ENCODE data around the gene MPO. TPM values are rescaled to one million over a fixed set of nuclear protein-coding genes. Genes with fewer than 3 reads are reported as not detected.
A peak's percentile ranks its signal among the peaks of the same experiment; 100 is the strongest.

MPO gene
- polyA plus RNA-seq, 3 donors: 3.2 to 7.0 (median 5.0) TPM

DNA sequence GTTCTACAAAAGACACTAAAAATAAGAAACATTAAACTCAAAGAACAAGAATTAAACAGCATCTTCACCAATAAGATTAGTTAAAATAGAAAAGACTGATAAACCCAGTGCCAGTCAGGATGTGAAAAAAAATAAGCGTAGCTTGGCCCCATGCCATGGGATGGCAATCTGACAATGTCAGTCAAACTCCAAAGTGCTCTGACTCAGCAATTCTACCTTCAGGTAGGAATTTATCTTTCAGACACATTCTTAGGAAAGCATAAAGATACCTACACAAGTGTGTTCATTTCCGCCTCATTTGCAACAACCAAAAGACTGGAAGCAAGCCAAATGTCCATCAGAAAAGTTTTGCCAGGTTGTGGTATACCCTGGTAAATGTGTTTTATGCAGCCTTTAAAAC lies 9.1 kb upstream of the MPO start:
- no peak for DNase-seq (ENCODE audit: extremely low read depth in 1 of 11, low read depth in 9 of 11, low spot score in 4 of 11)

DNA sequence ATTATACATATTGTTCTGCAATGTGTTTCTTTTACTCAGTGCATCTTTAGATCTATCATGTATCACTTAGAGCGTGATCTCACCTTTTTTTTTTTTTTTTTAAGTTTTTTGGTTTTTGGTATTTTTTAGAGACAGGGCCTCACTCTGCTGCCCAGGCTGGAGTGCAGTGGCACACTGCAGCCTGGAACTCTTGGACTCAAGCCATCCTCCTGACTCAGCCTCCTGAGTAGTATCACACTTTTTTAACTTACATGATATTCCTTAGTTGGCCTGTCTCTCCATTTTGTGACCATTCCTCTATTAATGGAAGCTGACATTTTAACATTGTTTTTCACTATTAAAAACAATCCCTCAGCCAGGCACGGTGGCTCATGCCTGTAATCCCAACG lies 4.7 kb upstream of the MPO start:
- no peak for DNase-seq (ENCODE audit: extremely low read depth in 1 of 11, low read depth in 9 of 11, low spot score in 4 of 11)

DNA sequence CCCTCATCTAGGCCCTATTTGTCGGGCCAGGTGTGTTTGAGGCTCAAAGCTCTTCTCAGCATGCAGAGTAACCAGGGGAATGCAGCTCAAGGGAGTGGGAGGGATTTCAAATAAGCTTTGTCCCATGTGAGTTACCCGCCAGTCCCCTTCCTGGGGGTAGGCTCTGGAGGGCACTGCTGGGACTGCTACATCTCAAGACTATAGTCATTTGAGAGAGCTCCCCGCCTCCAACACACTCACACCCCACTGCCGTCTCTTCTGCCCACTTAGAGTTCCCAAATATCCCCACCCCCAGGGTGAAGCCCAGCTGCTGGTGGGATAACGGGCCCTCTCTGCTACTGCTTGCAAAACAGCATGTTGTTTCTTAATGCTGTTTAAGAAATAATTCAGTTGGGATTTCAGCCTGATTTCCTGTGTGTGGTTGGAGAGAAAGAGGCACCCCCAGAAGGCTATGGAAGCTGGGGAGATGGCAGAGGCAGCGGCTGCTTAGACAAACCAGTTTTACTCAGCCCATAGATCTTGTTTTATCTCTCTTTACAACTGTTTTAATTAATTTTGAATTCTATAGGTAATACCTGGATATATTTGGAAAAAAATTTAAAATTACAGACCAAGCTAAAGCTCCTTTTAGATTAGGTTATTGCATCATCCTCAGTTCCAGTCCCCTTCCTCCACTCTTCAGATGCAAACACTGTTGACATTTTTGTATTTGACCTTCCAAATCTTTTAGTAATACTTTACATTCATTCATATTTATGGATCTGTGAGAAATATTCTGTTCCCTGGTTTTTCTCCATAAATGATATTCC lies 4.1 kb upstream of the MPO start:
- DNase-seq (ENCODE audit: extremely low read depth in 1 of 11, low read depth in 9 of 11, low spot score in 4 of 11): no peak

DNA sequence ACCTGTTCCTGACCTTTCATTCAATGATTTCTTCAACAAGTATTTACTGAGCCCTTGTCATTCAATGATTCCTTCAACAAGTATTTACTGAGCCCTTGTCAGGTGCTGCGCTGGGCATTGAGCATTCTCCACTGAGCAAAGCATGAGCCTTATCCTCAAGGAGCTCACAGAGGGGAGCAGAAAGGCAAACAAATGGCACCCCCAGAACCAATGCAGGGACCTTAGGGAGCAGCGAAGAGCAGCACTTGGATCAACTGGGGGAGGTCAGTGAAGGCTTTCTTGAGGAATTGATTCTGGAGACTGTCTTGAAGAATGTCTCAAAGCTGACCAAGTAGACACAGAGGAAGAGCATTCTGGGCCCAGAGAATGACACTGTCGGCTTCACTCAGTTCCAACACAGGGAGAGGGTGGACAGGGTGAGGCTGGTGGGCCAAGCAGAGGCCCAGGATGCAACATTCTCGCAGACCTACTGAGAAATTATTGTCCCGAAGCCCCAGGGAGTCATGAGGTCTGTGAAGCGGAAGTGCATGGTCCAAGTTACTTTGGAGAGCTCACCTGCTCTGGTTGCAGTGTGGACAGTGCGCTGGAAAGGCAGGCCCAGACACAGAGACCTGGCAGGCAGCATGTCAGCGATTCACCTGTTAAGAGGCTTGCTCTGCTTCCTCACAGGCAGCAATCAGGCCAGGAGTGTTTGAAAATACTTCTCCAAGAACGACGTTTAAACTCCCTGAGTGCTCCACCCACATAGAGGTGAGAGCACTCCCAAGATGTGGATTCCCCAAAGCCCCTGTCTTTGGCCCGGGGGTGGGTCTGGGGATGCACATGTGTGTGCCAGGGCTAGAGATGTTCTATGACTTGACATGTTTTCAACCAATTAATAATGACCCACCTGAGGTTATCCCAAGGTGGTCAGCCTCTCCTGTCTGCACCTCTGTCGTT lies 3.2 kb upstream of the MPO start:
- DNase-seq (ENCODE audit: extremely low read depth in 1 of 11, low read depth in 9 of 11, low spot score in 4 of 11): no peak

DNA sequence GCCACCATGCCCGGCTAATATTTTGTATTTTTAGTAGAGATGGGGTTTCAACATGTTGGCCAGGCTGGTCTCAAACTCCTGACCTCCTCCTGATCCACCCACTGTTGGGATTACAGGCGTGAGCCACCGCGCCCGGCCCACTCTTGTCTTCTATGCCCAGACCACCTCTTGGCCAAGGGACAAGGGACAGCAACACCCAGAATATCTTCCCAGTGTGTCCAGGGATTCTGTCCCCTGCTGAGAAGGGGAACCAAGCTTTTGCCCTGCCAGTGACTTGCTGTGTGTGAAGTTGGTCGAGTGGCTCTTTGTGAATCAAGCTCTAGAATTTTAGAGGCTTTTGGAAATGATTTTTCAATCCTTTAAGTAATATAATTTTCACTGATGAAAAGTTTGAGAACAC lies 1.7 kb upstream of the MPO start:
- no peak for DNase-seq (ENCODE audit: extremely low read depth in 1 of 11, low read depth in 9 of 11, low spot score in 4 of 11)

DNA sequence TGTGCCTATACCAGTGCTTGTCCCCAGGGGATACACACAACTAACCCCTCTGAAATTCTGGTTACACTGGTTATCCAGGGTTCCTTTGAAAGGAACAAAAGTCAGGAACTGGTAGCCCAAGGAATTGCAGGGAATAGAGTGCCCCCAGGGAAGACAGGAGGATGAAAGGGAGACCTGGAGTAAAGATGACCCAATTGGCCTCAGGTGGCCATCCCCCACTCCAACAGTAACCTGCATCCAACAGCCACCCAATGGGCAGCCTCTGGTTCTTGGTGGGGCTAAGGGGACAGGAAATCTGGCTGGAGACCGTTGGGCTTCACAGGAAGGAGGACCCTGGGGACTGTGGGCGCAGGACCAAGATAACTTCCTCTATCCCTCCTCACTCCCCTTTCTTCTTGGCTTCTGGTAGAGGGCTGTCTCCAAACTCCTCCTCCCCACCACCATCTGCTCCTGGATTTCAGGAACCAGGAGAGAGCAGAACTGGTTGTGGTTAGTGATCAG lies 826 bp upstream of the MPO start:
- no peak for DNase-seq (ENCODE audit: extremely low read depth in 1 of 11, low read depth in 9 of 11, low spot score in 4 of 11)

DNA sequence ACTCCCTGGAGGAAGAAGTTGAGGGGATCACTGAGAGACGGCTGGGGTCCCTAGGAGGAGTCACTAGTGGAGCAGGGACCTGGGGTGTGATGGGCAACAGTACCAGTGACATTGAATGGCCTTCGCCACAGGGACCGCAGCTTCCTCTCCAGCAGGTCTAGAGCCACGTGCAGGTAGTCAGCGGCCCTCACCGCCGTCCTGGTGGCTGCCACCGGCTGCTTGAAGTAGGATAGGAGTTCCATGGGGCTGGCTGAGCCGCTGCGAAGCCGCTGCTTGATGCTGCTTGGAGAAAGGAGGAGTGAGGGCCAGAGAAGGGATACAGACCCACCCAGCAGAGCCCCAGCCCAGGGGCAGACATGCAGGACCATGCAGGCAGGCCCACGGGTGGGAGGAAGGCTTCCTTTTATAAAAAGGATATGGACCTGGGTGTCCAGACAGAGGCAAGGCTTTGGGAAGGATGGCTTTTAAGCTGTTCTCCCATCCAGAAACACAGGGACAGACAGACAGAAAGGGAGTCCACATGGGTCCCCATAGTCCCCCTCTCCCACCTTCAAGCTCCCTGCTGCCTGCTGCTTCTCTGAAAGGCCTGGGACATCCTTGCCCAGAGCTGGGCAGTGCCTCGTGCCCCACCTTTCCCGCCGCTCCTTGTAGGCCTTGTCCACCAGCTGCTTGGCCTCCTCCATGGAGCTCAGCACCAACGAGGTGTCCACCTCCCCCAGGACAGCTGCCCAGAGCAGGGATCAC lies 827 bp downstream of the MPO start:
- DNase-seq (ENCODE audit: extremely low read depth in 1 of 11, low read depth in 9 of 11, low spot score in 4 of 11): no peak

DNA sequence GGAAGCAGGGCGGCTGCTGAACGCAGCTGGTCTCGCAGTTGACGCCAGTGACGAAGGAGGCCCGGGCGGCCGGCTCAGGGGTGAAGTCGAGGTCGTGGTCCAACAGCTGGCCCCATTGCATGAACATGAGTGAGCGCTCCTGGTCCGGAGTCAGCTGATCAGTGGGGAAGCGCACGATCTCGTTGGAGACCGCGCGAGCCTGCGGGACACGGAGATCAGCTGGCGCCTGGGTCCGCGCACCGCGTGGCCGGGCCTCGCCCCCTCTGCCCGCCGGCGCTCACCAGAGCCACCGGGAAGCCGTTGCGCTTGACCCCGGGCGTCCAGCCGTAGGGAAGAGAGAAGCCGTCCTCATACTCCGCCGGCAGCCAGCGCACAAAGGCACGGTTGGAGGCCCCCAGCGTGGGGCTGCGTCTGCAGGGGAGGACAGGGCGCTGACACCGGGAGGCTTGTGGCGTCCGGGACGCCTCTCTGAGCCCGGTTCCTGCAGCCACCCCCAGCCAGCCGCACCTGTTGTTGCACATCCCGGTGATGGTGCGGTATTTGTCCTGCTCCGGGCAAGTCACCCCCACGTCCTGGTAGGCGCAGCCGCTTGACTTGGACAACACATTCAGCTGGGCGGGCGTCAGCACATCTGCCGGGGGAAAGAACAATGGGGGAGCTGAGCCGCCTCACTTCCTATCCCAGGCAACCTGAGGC lies 1.6 kb downstream of the MPO start:
- DNase-seq (ENCODE audit: extremely low read depth in 1 of 11, low read depth in 9 of 11, low spot score in 4 of 11): peak; percentile 27 to 58 (median 41)

DNA sequence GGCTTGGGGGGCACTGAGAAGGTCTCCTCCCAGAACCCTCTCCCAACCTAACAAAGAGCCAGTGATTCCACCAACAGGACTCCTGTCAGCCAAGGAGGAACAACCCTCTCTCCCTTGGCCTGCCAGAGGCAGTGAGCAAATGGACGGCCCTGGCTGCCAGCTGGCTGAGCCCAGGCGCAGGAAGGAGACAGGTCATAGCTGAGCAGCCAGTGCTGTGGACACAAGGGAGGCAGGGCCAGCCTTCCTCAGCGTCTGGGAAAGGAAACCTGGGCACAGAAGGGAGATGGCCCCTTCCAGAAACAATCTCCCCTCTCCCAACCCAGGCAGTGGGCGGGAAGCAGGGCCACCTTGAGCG lies 2.1 kb downstream of the MPO start:
- no peak for DNase-seq (ENCODE audit: extremely low read depth in 1 of 11, low read depth in 9 of 11, low spot score in 4 of 11)

DNA sequence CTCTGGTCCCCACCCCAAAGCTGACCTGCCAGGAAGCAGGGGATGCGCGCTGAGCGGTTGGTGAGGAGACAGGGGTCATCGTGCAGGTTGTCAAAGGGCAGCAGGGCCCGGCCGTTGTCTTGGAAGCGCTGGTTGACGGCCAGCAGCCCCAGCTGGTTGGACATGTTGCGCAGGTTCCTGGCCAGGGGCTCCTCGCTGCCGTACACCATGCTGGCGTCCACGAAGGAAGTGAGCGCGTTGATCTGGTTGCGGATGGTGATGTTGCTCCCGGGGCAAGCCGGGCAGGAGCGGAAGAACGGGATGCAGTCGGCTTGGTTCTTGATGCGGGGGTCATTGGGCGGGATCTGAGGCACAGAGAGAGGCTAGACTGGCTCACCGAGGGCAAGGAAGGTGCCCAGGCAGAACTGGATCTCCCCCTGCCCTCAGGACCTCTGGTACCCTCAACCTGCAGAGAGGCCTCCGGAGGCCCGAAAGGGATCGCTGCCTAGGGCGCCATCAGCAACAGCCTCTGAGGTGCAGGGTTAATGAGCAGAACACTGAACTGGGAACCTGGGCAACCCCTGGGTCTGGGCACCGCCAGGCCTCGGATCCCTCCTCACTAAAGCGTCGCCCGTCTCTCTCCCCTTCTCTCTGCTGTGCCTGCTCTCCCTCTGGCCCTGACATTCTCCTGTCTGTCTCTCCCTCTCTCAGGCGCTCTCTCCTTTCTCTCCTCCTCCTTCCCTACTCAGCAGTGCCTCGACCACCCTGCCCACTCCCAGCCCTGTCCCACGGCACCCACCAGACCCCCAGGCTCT lies 2.7 kb downstream of the MPO start:
- no peak for DNase-seq (ENCODE audit: extremely low read depth in 1 of 11, low read depth in 9 of 11, low spot score in 4 of 11)

DNA sequence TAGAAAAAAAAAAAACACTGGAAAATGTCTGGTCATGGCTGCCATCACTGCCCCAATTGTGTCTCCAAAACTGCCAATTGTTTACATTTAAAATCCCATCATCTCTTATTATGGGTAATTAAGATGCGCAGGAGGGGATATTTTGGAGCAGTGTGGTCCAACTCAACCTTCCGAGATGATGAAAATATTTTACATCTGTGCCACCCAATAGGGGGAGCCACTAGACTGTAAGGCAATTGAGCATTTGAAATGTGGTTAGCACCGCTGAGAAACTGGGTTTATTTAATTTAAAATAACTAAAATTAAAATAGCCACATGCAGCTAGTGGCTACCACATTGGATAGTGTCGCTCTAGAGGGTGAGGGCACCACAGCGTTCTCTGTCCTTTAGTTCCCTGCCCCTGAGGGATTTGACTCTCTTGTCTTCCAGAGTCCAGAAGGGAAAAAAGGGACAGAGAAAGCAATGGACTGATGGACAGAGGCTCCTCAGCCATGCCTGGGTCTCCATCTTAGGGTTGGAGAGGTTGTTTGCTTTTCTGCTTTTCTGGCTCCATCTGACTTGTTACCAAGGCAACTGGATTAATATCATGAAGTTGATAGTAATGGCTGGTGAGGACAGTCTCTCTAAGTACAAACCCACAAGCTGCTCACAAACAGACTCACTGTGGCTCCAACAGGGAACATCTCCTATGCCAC lies 3.5 kb downstream of the MPO start:
- DNase-seq (ENCODE audit: extremely low read depth in 1 of 11, low read depth in 9 of 11, low spot score in 4 of 11): no peak

DNA sequence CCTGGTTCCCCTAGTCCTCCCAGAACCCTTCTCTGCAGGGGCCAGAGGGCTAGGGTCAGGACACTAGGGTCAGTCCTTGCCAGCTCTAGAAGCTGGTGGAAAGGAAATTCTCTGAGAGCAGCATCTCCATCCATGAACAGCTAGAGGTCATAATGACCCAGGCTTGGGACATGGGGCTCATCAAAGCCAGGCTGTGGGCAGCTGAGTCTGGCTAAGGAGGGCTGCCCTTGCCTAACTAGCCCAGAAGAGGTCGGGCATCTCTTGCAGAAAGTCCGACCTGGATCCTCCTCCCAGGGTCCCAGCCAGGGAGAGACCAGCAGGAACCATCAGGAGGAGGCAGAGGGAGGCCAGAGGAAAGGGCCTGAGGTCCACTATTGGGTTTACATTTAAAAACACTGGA lies 4.3 kb downstream of the MPO start:
- DNase-seq (ENCODE audit: extremely low read depth in 1 of 11, low read depth in 9 of 11, low spot score in 4 of 11): no peak

DNA sequence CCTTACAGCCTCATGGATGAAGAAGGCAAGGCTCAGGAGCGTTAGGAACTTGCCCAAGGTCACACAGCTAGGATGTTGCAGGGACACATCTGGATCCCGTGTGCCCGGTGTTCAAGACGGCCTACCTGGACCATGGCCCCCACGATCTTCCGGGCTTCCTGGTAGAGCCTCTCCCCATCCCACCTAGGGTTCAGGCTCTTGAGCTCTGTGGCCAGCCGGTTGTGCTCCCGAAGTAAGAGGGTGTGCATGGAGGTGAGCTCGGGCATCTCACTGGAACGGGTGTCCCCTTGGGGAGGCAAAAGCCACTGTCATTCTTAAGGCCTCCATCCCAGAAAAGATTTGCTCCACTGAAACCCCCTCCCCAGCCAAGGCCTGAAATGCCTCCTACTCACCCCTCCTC lies 5.3 kb downstream of the MPO start:
- DNase-seq (ENCODE audit: extremely low read depth in 1 of 11, low read depth in 9 of 11, low spot score in 4 of 11): no peak

DNA sequence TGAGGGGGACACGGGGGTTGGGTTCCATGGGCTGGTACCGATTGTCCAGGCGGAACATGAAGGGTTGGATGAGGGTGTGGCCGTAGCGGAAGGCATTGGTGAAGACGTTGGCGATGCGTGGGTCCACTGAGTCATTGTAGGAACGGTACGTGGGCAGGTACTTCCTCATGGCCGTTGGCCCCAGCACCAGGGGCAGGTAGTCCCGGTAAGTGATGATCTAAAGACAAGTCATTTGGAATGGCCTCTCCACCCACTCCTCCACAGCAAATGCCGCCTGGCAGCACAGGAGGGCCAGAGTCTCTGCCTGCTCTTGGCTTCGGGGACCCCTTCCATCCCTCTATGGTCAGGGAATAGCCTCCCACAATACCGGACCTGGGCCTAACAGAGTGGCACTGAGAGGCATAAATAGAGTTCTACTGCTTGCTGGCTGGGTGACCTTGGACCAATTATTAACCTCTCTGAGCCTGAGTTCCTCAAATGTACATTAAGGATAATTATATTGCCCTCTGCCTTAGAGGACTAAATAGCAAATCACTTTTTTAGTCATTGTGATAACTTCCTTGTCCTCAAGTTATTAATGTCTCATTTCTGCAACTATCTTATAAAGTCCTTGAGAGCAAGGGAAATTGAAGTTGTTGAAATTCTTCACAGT lies 7.2 kb downstream of the MPO start:
- DNase-seq (ENCODE audit: extremely low read depth in 1 of 11, low read depth in 9 of 11, low spot score in 4 of 11): no peak

DNA sequence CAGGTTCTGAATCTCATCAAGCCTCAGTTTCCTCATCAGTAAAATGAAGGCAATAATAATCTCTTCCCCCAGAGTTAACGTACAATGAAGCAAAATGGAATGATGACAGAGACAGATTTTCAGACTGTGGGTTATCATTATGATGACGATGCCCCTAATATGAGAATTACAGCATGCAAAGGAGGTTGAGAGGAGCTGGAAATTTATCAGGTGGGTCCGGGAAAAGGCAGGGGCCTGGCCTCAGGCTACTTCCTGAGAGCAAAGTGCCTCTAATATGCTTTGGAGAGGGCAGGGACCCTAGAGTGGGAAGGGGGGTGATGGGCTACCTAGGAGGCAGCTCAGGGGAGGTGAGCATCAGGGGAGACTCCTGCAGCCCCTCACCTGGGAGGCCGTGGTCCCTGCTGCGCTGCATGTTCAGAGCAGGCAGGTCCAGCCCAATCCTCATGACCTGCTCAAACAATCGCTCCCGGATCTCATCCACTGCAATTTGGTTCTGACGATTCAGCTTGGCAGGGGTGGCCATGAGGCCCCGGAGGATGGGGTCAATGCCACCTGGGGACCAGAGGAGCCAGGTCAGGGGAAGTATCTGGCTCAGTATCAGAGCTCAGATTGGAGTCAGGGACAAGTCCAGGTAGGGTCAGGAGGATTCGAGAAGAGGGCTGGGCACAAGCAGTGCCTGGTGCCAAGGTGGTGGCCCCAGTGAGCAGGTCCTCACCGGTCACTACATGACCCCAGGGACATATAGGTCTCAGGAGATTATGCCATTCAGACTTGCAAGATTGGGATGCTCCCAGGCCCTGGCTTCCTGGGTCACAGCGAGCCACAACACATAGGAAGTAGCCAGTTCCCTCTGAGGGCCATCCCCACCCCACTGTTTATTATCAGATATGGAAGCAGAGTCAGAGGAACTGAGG lies 8.1 kb downstream of the MPO start:
- no peak for DNase-seq (ENCODE audit: extremely low read depth in 1 of 11, low read depth in 9 of 11, low spot score in 4 of 11)

DNA sequence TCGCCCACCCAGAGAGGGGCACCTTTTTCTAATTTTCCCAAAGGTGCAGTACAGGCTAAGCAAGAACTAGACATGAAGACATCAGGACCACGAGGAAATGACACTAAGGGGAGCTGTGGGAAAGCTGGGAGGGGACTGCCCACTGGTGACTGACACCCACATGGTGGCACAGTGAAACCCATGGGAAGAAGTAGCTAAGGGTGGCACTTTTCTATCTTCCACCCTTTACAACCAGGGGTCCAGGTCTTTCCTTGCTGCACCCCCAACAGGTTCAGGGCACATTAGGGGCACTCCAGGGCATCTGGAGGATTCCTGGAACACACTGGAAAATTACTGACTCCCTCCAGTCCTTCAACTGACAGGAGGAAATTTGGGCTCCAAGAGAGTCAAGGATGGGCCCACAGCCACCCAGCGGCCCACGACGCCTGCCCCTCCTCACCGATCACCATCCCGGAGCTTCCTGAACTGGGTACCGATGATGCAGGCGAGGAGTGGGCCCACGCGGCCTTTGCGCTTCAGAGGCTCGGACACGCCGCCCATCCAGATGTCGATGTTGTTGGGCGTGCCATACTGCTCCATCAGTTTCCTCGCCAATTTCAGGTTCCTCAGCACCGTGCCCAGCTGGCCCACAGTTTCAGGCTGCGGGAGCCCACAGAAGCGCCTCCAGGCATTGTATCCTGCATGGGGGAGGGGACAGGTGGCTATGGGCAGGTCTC lies 9.4 kb downstream of the MPO start:
- DNase-seq (ENCODE audit: extremely low read depth in 1 of 11, low read depth in 9 of 11, low spot score in 4 of 11): no peak

Measured in renal cortex interstitium (tissue), 11 donors.